Vagina (tissue), 2 donors: Measurements from ENCODE around the gene DOCK1.

Experiments used
- POLR2A ChIP-seq, 2 donors: fragments of 450-650 bp; IDR thresholded peaks; one replicate each; pipeline ENCODE4 v1.6.1; 2017; ENCODE audit warnings: antibody characterized with exemption in 2 of 2, mild to moderate bottlenecking in 2 of 2, moderate library complexity in 2 of 2
- TF ChIP-seq, protein P1 (sequence below), 3 experiments: fragments of 450-650 bp in 2 of 3; fragments of 200-600 bp in 1 of 3; sonication (generic) in 1 of 3; IDR thresholded peaks; one replicate each; pipeline ENCODE4 v1.5.1; 2017 to 2019; ENCODE audit warnings: antibody characterized with exemption in 3 of 3, mild to moderate bottlenecking in 2 of 3, moderate library complexity in 2 of 3

DNA sequence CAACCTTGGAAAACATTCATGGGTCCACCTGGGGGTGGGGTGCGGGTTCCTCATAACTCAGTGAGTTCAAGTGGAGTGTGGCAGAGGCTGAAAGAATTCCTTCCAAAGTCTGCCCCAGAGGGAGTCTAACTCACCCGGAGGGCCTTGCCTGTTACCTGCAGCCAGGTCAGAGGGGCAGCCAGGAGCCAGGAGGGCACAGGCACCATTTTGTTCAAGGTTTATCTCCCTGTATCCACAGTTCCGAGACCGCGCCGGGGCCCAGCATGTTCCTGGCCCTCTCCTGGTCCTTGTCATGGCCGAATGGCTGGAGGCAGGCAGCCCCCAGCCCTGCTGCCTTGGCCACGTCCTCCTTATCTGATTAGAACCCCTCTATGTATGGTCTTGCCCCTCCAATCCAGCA, 11.4 kb upstream of the DOCK1 start:
- TF ChIP-seq, protein P1, sequence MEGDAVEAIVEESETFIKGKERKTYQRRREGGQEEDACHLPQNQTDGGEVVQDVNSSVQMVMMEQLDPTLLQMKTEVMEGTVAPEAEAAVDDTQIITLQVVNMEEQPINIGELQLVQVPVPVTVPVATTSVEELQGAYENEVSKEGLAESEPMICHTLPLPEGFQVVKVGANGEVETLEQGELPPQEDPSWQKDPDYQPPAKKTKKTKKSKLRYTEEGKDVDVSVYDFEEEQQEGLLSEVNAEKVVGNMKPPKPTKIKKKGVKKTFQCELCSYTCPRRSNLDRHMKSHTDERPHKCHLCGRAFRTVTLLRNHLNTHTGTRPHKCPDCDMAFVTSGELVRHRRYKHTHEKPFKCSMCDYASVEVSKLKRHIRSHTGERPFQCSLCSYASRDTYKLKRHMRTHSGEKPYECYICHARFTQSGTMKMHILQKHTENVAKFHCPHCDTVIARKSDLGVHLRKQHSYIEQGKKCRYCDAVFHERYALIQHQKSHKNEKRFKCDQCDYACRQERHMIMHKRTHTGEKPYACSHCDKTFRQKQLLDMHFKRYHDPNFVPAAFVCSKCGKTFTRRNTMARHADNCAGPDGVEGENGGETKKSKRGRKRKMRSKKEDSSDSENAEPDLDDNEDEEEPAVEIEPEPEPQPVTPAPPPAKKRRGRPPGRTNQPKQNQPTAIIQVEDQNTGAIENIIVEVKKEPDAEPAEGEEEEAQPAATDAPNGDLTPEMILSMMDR (IDR thresholded peaks at IDR 0.05): no peak
- no peak for TF ChIP-seq POLR2A (IDR thresholded peaks at IDR 0.05)
